IMR-90 (cell line): Measurements from ENCODE around the gene ANO7.

ENCODE experiments used
- BHLHE40 ChIP-seq: fragments of 150-350 bp; IDR thresholded peaks from 2 replicates; pipeline ENCODE4 v1.6.1; 2016; ENCODE audit warnings: mild to moderate bottlenecking, low read depth, low read length
- CHD1 ChIP-seq: IDR thresholded peaks from 2 replicates; pipeline ENCODE4 v1.6.1; 2012; ENCODE audit warnings: low read depth, low read length, improper control_type of control experiment
- CTCF ChIP-seq: conservative IDR thresholded peaks from 2 replicates; pipeline ENCODE4 v1.5.1; 2012; ENCODE audit warnings: mild to moderate bottlenecking, low read depth, low read length, improper control_type of control experiment
- ELK1 ChIP-seq: fragments of 150-350 bp; IDR thresholded peaks from 2 replicates; pipeline ENCODE4 v1.6.1; 2016; ENCODE audit warnings: low read depth, mild to moderate bottlenecking, low read length, moderate library complexity, borderline replicate concordance
- FOS ChIP-seq: fragments of 150-350 bp; IDR thresholded peaks from 2 replicates; pipeline ENCODE4 v1.6.1; 2016; ENCODE audit warnings: low read depth, low read length
- MAFK ChIP-seq: IDR thresholded peaks from 2 replicates; pipeline ENCODE4 v1.6.1; 2012; ENCODE audit warnings: low read depth, low read length, improper control_type of control experiment
- MAZ ChIP-seq: IDR thresholded peaks from 2 replicates; pipeline ENCODE4 v1.6.1; 2012; ENCODE audit warnings: low read depth, mild to moderate bottlenecking, low read length, improper control_type of control experiment, moderate library complexity, borderline replicate concordance
- POLR2A ChIP-seq: IDR thresholded peaks from 2 replicates; pipeline ENCODE4 v1.6.1; 2012; ENCODE audit warnings: mild to moderate bottlenecking, low read depth, low read length
- RCOR1 ChIP-seq: IDR thresholded peaks from 2 replicates; pipeline ENCODE4 v1.6.1; 2012; ENCODE audit warnings: mild to moderate bottlenecking, low read length, improper control_type of control experiment; ENCODE audit not compliant: insufficient replicate concordance
- RFX5 ChIP-seq: IDR thresholded peaks from 2 replicates; pipeline ENCODE4 v1.8.0; 2012; ENCODE audit warnings: low read depth, mild to moderate bottlenecking, low read length, moderate library complexity
- SMC3 ChIP-seq: fragments of 150-350 bp; IDR thresholded peaks from 2 replicates; pipeline ENCODE4 v1.6.1; 2016; ENCODE audit warnings: low read depth, mild to moderate bottlenecking, antibody characterized with exemption, low read length, moderate library complexity
- USF2 ChIP-seq: fragments of 150-350 bp; IDR thresholded peaks from 2 replicates; pipeline ENCODE4 v1.6.1; 2017; ENCODE audit warnings: mild to moderate bottlenecking, antibody characterized with exemption, low read length, low read depth

GRCh38 chr2:241160318-241160717 lies 28.2 kb upstream of the ANO7 start:
- TF ChIP-seq RFX5 = no peak
- no peak for TF ChIP-seq CTCF
- TF ChIP-seq ELK1 = no peak
- TF ChIP-seq FOS = no peak
- no peak for TF ChIP-seq POLR2A
- TF ChIP-seq USF2 = no peak
- TF ChIP-seq MAZ = no peak
- TF ChIP-seq CHD1 = no peak
- TF ChIP-seq BHLHE40 = no peak
- TF ChIP-seq RCOR1 = no peak
- no peak for TF ChIP-seq MAFK
- TF ChIP-seq SMC3 = no peak
